Measurements from ENCODE around the gene OR5D18. TPM values are rescaled to one million over a fixed set of nuclear protein-coding genes. Genes with fewer than 3 reads are reported as not detected.

Gene OR5D18
- total RNA-seq = not detected in 2 replicates

GRCh38 chr11:55819330-55819729 lies at the start of gene OR5D18:
Gene OR5D18 (plus strand): TSS chr11:55819630. CDS start chr11:55819630, 0 bp downstream.

DNA sequence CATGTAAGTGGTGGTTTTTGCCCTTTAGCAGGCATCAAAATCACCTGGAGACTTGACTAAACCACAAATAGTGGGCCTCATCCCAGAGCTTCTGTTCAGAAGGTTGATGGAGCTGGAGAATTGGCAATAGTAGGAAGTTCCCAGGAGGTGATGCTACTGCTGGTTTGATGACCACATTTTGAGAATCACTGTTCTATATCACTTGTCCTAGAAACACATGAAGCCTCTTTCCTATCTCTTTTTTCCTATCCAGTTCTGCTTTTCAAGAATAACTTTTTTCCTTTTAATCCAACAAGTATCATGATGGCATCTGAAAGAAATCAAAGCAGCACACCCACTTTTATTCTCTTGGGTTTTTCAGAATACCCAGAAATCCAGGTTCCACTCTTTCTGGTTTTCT lies 46.3 kb upstream of the OR5D18 start, which contains the start of gene OR5D13:
Gene OR5D13, plus strand, starts transcription at position 301 of the 400 bp plus-strand sequence. Its CDS starts 0 bp downstream, at position 301.

DNA sequence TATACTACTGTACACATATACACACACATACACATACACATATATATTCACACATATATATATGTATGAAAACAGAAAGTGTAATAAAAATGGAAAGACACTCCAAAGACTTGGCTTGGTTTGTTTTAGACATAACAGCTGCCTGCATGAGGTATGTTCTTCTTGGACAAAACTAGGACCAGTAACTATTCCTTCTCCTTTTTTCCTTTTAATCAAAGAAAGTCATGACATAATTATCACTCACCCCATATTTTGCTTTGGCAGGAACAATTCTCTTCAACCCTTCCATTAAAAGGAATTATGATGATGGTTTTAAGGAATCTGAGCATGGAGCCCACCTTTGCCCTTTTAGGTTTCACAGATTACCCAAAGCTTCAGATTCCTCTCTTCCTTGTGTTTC lies 24.2 kb upstream of the OR5D18 start, which contains the start of gene OR5D14:
Gene OR5D14, plus strand, starts transcription at position 301 of the 400 bp plus-strand sequence. Its CDS starts 0 bp downstream, at position 301.

GRCh38 chr11:55811067-55811466 lies 8.4 kb upstream of the OR5D18 start, which contains the start of gene OR5L1:
Gene OR5L1 (plus strand): TSS chr11:55811367. CDS start chr11:55811467, 100 bp downstream.

DNA sequence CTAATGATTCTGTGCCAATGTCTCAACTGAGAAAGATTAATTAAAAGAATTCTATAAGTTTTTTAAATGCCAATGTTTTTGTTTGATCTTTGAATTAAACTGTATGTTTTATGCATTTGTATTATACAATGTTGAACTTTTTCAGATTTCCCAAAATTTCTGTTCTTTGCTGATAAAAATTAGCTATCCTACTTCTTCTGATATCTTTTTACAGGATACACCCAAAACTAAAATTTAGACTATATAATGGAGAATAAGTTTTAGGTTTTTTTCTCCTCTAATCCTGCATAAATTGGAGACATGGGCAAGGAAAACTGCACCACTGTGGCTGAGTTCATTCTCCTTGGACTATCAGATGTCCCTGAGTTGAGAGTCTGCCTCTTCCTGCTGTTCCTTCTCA lies 7.5 kb downstream of the OR5D18 start, which contains the start of gene OR5L2:
Gene OR5L2, plus strand, starts transcription at position 301 of the 400 bp plus-strand sequence. Its CDS starts 0 bp downstream, at position 301.

GRCh38 chr11:55838452-55838851 lies 19.0 kb downstream of the OR5D18 start, which contains the start of gene OR5D16:
Gene OR5D16 (plus strand): TSS chr11:55838752. CDS start chr11:55838752, 0 bp downstream.

Other genes starting within 250 kb of the OR5D18 start
- not detected in 2 replicates for gene OR4C16, start 247.5 kb upstream of the OR5D18 start, total RNA-seq
- gene OR4C11, start 212.0 kb upstream of the OR5D18 start, total RNA-seq = not detected in 2 replicates
- not detected in 2 replicates for gene OR4P4, start 184.5 kb upstream of the OR5D18 start, total RNA-seq
- not detected in 2 replicates for gene OR4S2, start 171.3 kb upstream of the OR5D18 start, total RNA-seq
- not detected in 2 replicates for gene OR4C6, start 157.4 kb upstream of the OR5D18 start, total RNA-seq
- not detected in 2 replicates for gene OR5D13, start 46.2 kb upstream of the OR5D18 start, total RNA-seq
- gene OR5D14, start 24.1 kb upstream of the OR5D18 start, total RNA-seq = not detected in 2 replicates
- gene OR5L1, start 8.3 kb upstream of the OR5D18 start, total RNA-seq = not detected in 2 replicates
- not detected in 2 replicates for gene OR5L2, start 7.6 kb downstream of the OR5D18 start, total RNA-seq
- gene OR5D16, start 19.1 kb downstream of the OR5D18 start, total RNA-seq = not detected in 2 replicates
- not detected in 2 replicates for gene TRIM51, start 63.7 kb downstream of the OR5D18 start, total RNA-seq
- gene OR5W2, start 95.0 kb downstream of the OR5D18 start, total RNA-seq = not detected in 2 replicates
- not detected in 2 replicates for gene OR5I1, start 116.8 kb downstream of the OR5D18 start, total RNA-seq
- not detected in 2 replicates for gene OR10AG1, start 150.3 kb downstream of the OR5D18 start, total RNA-seq
- gene OR5F1, start 175.0 kb downstream of the OR5D18 start, total RNA-seq = not detected in 2 replicates
- not detected in 2 replicates for gene OR5AS1, start 208.0 kb downstream of the OR5D18 start, total RNA-seq